Stomach (tissue), 9 donors: ENCODE data around the gene SEMA3A. TPM values are rescaled to one million over a fixed set of nuclear protein-coding genes. Genes with fewer than 3 reads are reported as not detected.

ENCODE experiments used
- DNase-seq, 2 donors: peaks; one replicate each; pipeline versions ENCODE4 v3.0.0 to v3.0.0-alpha.2; 2013 to 2019
- H3K27ac ChIP-seq, 5 donors: fragments of 200-600 bp in 4 of 5; sonication (generic) in 4 of 5; one replicate each; pipeline ENCODE4 v1.5.1; 2013 to 2019; ENCODE audit warnings: mild to moderate bottlenecking in 1 of 5, moderate library complexity in 1 of 5
- H3K27me3 ChIP-seq, 3 donors: fragments of 200-600 bp; sonication (generic); one replicate each; pipeline ENCODE4 v1.5.1; 2017 to 2019; ENCODE audit warnings: mixed run types in 1 of 3
- H3K36me3 ChIP-seq, 4 donors: fragments of 200-600 bp; sonication (generic); 1 replicate in 3 of 4; 2 replicates in 1 of 4; pipeline ENCODE4 v1.5.1; 2016 to 2019
- H3K4me1 ChIP-seq, 4 donors: fragments of 200-600 bp; sonication (generic); one replicate each; pipeline ENCODE4 v1.5.1; 2016 to 2019
- H3K4me3 ChIP-seq, 4 donors: fragments of 200-600 bp; sonication (generic) in 3 of 4; one replicate each; pipeline ENCODE4 v1.5.1; 2016 to 2019; ENCODE audit warnings: mild to moderate bottlenecking in 1 of 4
- H3K9me3 ChIP-seq, 4 donors: fragments of 200-600 bp; sonication (generic); one replicate each; pipeline ENCODE4 v1.5.1; 2016 to 2019
- EP300 ChIP-seq: sonication (generic); formaldehyde crosslinking; IDR thresholded peaks from one replicate; pipeline ENCODE4 v1.6.1; 2017; ENCODE audit warnings: antibody characterized with exemption
- POLR2A ChIP-seq, 4 donors: fragments of 450-650 bp; IDR thresholded peaks; one replicate each; pipeline ENCODE4 v1.6.1; 2016; ENCODE audit warnings: antibody characterized with exemption in 4 of 4, control low read depth in 2 of 4, mild to moderate bottlenecking in 1 of 4, moderate library complexity in 1 of 4
- POLR2AphosphoS5 ChIP-seq, 3 donors: sonication (generic); formaldehyde crosslinking; IDR thresholded peaks; one replicate each; pipeline ENCODE4 v1.6.1; 2016; ENCODE audit warnings: antibody characterized with exemption in 3 of 3
- WGBS, 5 donors: extraction: QIAGEN DNeasy Blood & Tissue Kit in 3 of 5; methylation state at CpG; one replicate each; pipeline versions ENCODE4 v1.1.5 to v1.1.7; 2013 to 2018; 5-methylcytosine and 5-hydroxymethylcytosine counted together
- intact Hi-C: fragments of 100-400 bp; cut with DNase I; formaldehyde crosslinking; loops from one replicate; pipeline ENCODE4 v1.15.1; 2023; ENCODE audit warnings: low total_unique reads
- polyA plus RNA-seq, 3 donors: library from polyadenylated mRNA; stranded (reverse); fragments of 200-250 nt; gene quantifications; one replicate each; pipeline ENCODE4 v1.2.3, GENCODE V29; 2013
- total RNA-seq, 5 donors: library from RNA; depleted of rRNA; stranded (reverse); fragments of >200 nt; gene quantifications; one replicate each; pipeline versions ENCODE4 v1.1.0 to v1.2.3, GENCODE V29; 2014 to 2016
- TF ChIP-seq, protein P1 (sequence below), 7 experiments: fragments of 450-650 bp in 4 of 7; fragments of 200-600 bp in 3 of 7; sonication (generic) in 3 of 7; IDR thresholded peaks; one replicate each; pipeline ENCODE4 v1.5.1; 2016 to 2019; ENCODE audit warnings: antibody characterized with exemption in 7 of 7, control low read depth in 2 of 7, mild to moderate bottlenecking in 1 of 7
- donor health status: healthy with polysubstance abuse.
- donor health status: Bipolar disorder and iron deficiency.
- donor health status: healthy.

SEMA3A gene
- total and polyA plus RNA-seq, 8 donors = 0.31 to 34.8 (median 2.8) TPM

DNA sequence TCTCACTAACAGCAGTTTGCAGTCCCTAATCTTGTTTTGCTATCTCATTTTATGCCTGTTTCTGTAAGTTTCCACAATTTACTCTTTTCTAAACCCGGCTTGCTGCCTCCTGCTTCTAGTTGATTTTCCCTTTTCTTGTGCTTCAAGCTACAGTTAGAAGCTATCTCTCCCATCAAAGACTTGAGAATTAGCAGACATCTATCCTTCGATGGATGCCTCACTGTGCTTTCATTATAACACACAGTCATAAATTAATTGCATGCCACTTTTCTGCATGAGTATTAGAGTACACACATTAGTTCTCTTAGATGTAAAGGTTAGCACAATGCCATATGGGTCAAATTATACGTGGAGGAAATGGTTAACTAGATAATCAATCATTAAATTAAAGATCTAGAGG is 48.7 kb downstream of the SEMA3A start:
- TF ChIP-seq POLR2AphosphoS5 (IDR thresholded peaks at IDR 0.05) (no peak), EP300 (no peak), POLR2A (IDR thresholded peaks at IDR 0.05) (no peak)
- TF ChIP-seq, protein P1, sequence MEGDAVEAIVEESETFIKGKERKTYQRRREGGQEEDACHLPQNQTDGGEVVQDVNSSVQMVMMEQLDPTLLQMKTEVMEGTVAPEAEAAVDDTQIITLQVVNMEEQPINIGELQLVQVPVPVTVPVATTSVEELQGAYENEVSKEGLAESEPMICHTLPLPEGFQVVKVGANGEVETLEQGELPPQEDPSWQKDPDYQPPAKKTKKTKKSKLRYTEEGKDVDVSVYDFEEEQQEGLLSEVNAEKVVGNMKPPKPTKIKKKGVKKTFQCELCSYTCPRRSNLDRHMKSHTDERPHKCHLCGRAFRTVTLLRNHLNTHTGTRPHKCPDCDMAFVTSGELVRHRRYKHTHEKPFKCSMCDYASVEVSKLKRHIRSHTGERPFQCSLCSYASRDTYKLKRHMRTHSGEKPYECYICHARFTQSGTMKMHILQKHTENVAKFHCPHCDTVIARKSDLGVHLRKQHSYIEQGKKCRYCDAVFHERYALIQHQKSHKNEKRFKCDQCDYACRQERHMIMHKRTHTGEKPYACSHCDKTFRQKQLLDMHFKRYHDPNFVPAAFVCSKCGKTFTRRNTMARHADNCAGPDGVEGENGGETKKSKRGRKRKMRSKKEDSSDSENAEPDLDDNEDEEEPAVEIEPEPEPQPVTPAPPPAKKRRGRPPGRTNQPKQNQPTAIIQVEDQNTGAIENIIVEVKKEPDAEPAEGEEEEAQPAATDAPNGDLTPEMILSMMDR (IDR thresholded peaks at IDR 0.05) = no peak
- Histone ChIP-seq H3K36me3 (no peaks in the 10 kb centered on the region), H3K4me3 (no peak overlapping the region), H3K27ac (no peak overlapping the region), H3K9me3 (no peaks in the 10 kb centered on the region), H3K27me3 (no peaks in the 10 kb centered on the region), H3K4me1 (peaks cover 0 to 34% (median 11%) of the 10 kb centered on the region in 4 donors)
- intact Hi-C loops = no loop called here
- no peak for DNase-seq
- 62 to 72% (median 62%) methylated on average over 3 of the region's 3 CpGs for WGBS, 5 donors

DNA sequence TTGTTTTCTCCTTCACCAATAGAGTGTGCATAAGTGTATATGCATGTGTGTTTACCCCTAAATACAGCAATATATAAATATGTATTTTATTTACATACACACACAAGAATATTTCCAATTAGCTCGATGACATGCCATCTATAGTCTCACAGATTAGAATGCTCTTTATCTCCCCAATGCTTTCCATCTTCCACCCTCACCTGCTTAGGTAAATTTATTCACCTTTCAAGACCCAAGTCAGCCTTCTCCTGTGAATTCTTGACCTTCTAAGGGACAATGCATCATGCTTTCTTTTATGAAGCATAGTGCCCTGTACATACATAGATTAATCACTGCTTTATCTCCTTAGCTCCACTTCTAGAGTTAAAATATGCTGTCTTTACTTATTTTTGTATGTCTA is 49.7 kb downstream of the SEMA3A start:
- TF ChIP-seq POLR2A (IDR thresholded peaks at IDR 0.05) (no peak), POLR2AphosphoS5 (IDR thresholded peaks at IDR 0.05) (no peak), EP300 (no peak)
- TF ChIP-seq, protein P1 (IDR thresholded peaks at IDR 0.05) = no peak
- no peaks in the 10 kb centered on the region for H3K36me3 ChIP-seq
- H3K9me3 ChIP-seq = no peaks in the 10 kb centered on the region
- intact Hi-C loops = no loop called here
- H3K27ac ChIP-seq = no peak overlapping the region
- peaks cover 0 to 34% (median 11%) of the 10 kb centered on the region in 4 donors for H3K4me1 ChIP-seq
- WGBS, 5 donors = 49 to 71% (median 64%) methylated on average over 1 of the region's 1 CpG
- no peaks in the 10 kb centered on the region for H3K27me3 ChIP-seq
- H3K4me3 ChIP-seq = no peak overlapping the region
- no peak for DNase-seq

DNA sequence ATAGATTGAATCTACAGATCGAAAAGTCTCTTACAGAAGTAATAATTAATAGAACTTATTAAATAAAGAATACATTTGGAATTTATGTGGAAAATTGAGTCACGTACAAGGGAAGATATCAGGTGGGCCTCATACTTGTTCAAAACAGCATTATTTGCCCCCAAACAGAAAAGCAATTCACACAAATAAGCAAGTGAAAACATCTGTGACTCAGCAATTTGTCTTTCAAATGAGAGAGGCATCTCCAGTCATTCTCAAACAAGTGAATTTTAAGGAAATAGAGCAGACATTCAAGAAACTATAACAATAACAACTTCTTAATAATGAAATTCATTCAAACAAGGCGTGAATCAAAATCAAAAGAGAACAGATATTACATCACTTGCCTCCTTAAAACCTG is 50.1 kb downstream of the SEMA3A start:
- H3K36me3 ChIP-seq = no peaks in the 10 kb centered on the region
- H3K27me3 ChIP-seq = no peaks in the 10 kb centered on the region
- DNase-seq = no peak
- H3K9me3 ChIP-seq = no peaks in the 10 kb centered on the region
- H3K4me1 ChIP-seq = peaks cover 0 to 34% (median 11%) of the 10 kb centered on the region in 4 donors
- TF ChIP-seq POLR2AphosphoS5 (IDR thresholded peaks at IDR 0.05) (no peak), POLR2A (IDR thresholded peaks at IDR 0.05) (no peak), EP300 (no peak)
- TF ChIP-seq, protein P1 (IDR thresholded peaks at IDR 0.05) = no peak
- H3K4me3 ChIP-seq = no peak overlapping the region
- intact Hi-C loops = no loop called here
- H3K27ac ChIP-seq = no peak overlapping the region
- 67 to 89% (median 88%) methylated on average over 3 of the region's 3 CpGs for WGBS, 5 donors

GRCh38 chr7:84142726-84143125 is 51.9 kb downstream of the SEMA3A start:
- intact Hi-C loops = no loop called here
- TF ChIP-seq EP300 (no peak), POLR2AphosphoS5 (IDR thresholded peaks at IDR 0.05) (no peak), POLR2A (IDR thresholded peaks at IDR 0.05) (no peak)
- TF ChIP-seq, protein P1 (IDR thresholded peaks at IDR 0.05) = no peak
- no peaks in the 10 kb centered on the region for H3K9me3 ChIP-seq
- H3K27ac ChIP-seq = no peak overlapping the region
- peak in 1 of 2 donors; percentile 24 for DNase-seq
- no peaks in the 10 kb centered on the region for H3K36me3 ChIP-seq
- WGBS, 5 donors = 35 to 47% (median 42%) methylated on average over 3 of the region's 3 CpGs
- H3K27me3 ChIP-seq = no peaks in the 10 kb centered on the region
- peaks cover 0 to 22% (median 6%) of the 10 kb centered on the region in 4 donors for H3K4me1 ChIP-seq
- H3K4me3 ChIP-seq = no peak overlapping the region
